Activated naive CD4-positive, alpha-beta T cell treated with anti-CD3 and anti-CD28 coated beads, Interleukin-2, amount 10 ng/mL, durations not matched to agents 7 days and 5 days (primary cell): ENCODE measurements around the gene PGLYRP2.
"Not testable (repeated sequence)": the region's sequence is repeated elsewhere in the genome, so short reads cannot be mapped to it uniquely, and the experiment has no call there.

Source experiments
- CTCF ChIA-PET: fragments of 350-600 bp; sonication (Branson Sonifier 250); formaldehyde crosslinking; loops from one replicate; lab custom pipeline; 2021; ENCODE audit warnings: antibody characterized with exemption; lab: Charles Lee
- DNase-seq: peaks from one replicate; pipeline ENCODE4 v3.0.0-alpha.2; 2020
- H3K27ac Mint-ChIP-seq: one replicate; pipeline ENCODE4 v1.8.0; 2021; ENCODE audit warnings: mild to moderate bottlenecking, moderate library complexity, mixed read lengths
- H3K27me3 Mint-ChIP-seq: one replicate; pipeline ENCODE4 v1.8.0; 2021; ENCODE audit warnings: mild to moderate bottlenecking, mixed read lengths
- H3K36me3 Mint-ChIP-seq: one replicate; pipeline ENCODE4 v1.8.0; 2021; ENCODE audit warnings: mixed read lengths
- H3K4me1 Mint-ChIP-seq: one replicate; pipeline ENCODE4 v1.8.0; 2021; ENCODE audit warnings: mixed read lengths
- H3K4me3 Mint-ChIP-seq: one replicate; pipeline ENCODE4 v1.8.0; 2021; ENCODE audit warnings: mild to moderate bottlenecking, moderate library complexity, mixed read lengths
- H3K9me3 Mint-ChIP-seq: one replicate; pipeline ENCODE4 v1.8.0; 2021; ENCODE audit warnings: mixed read lengths

Gene PGLYRP2

GRCh38 chr19:15506074-15506571 lies 26.8 kb upstream of the PGLYRP2 start:
- peaks cover 81% of the 10 kb centered on the region for H3K27me3 Mint-ChIP-seq
- no peaks in the 10 kb centered on the region for H3K9me3 Mint-ChIP-seq
- peaks cover 16% of the 10 kb centered on the region for H3K4me1 Mint-ChIP-seq
- H3K4me3 Mint-ChIP-seq, result no peak overlapping the region
- CTCF ChIA-PET, result interaction anchor here (1.3 kb wide), 1 partner anchor 87 kb away, joined by 3 read pairs; the partner anchor contains the start of gene AKAP8L
- H3K27ac Mint-ChIP-seq, result no peak overlapping the region
- H3K36me3 Mint-ChIP-seq, result no peaks in the 10 kb centered on the region
- no peak for DNase-seq

- Mint-ChIP-seq H3K36me3 (no peaks in the 10 kb centered on the region), H3K4me3 (no peak overlapping the region)
- CTCF ChIA-PET, result interaction anchor here (0.5 kb wide), 1 partner anchor 29 kb away, joined by 4 read pairs; no protein-coding TSS in a partner anchor
Observed at GRCh38 chr19:15502264-15502663, 23.0 kb upstream of the PGLYRP2 start.

DNA sequence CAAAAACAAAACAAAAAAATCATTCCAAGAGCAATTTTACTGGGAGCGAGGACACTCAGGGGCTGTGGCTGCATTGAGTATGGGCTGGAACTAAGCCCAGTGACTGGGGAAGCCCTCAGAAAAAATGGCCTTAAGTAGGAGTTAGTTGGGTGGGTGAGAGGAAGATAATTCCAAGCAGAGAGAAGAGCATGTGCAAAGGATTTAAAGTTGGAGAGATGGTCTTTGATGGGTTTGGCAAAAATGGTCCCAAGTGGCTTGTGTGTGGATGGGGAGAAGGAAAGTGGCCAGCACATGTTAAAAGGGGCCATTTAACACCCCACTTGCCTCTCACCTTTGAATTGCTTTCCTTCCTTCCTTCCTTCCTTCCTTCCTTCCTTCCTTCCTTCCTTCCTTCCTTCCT lies 22.3 kb upstream of the PGLYRP2 start:
- Mint-ChIP-seq H3K27ac (no peak overlapping the region), H3K4me3 (no peak overlapping the region), H3K36me3 (no peaks in the 10 kb centered on the region), H3K27me3 (peaks cover 61% of the 10 kb centered on the region), H3K9me3 (no peaks in the 10 kb centered on the region), H3K4me1 (peaks cover 10% of the 10 kb centered on the region)
- CTCF ChIA-PET, result no interaction called here
- DNase-seq, result no peak

More at GRCh38 chr19:15502264-15502663, 23.0 kb upstream of the PGLYRP2 start:
- H3K4me1 Mint-ChIP-seq, result peaks cover 10% of the 10 kb centered on the region
- no peak for DNase-seq
- no peak overlapping the region for H3K27ac Mint-ChIP-seq
- peaks cover 68% of the 10 kb centered on the region for H3K27me3 Mint-ChIP-seq
- no peaks in the 10 kb centered on the region for H3K9me3 Mint-ChIP-seq

DNA sequence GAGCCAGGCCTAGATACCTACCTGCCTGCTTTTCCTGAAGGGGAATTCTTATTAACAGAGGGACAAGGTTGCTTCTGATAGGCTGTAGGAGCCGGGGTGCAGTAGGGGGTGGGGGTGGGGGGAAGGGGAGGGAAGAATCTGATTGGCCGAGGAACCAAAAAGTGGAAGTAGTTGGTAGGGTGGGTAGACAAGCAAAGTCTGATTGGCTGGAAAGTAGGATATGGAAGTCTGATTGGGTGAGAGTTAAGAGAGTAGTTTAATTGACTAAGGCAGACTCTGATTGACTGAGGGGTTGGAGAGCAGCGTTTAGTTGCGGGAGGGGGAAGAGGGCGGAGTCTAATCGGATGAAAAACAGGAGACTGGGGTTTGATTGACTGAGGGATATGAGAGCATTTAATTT lies 19.6 kb upstream of the PGLYRP2 start:
- H3K4me1 Mint-ChIP-seq, result peaks cover 10% of the 10 kb centered on the region
- H3K9me3 Mint-ChIP-seq, result no peaks in the 10 kb centered on the region
- DNase-seq, result no peak
- CTCF ChIA-PET, result no interaction called here
- H3K36me3 Mint-ChIP-seq, result no peaks in the 10 kb centered on the region
- H3K27me3 Mint-ChIP-seq, result peaks cover 41% of the 10 kb centered on the region
- H3K27ac Mint-ChIP-seq, result no peak overlapping the region
- no peak overlapping the region for H3K4me3 Mint-ChIP-seq

GRCh38 chr19:15498156-15498858 lies 19.0 kb upstream of the PGLYRP2 start:
- Mint-ChIP-seq H3K4me1 (peaks cover 10% of the 10 kb centered on the region), H3K9me3 (no peaks in the 10 kb centered on the region), H3K27ac (no peak overlapping the region), H3K36me3 (no peaks in the 10 kb centered on the region), H3K27me3 (peaks cover 41% of the 10 kb centered on the region), H3K4me3 (no peak overlapping the region)
- CTCF ChIA-PET, result no interaction called here
- DNase-seq, result no peak

- no peak overlapping the region for H3K27ac Mint-ChIP-seq
- no peak overlapping the region for H3K4me3 Mint-ChIP-seq
- H3K9me3 Mint-ChIP-seq, result no peaks in the 10 kb centered on the region
- CTCF ChIA-PET, result interaction anchor here (0.6 kb wide), 1 partner anchor 33 kb away, joined by 4 read pairs; no protein-coding TSS in a partner anchor
- H3K27me3 Mint-ChIP-seq, result peaks cover 20% of the 10 kb centered on the region
- no peaks in the 10 kb centered on the region for H3K36me3 Mint-ChIP-seq
- peaks cover 9% of the 10 kb centered on the region for H3K4me1 Mint-ChIP-seq
- DNase-seq, result no peak
Observed at GRCh38 chr19:15495151-15495550, 15.8 kb upstream of the PGLYRP2 start.

GRCh38 chr19:15488489-15489226 lies 9.4 kb upstream of the PGLYRP2 start:
- Mint-ChIP-seq H3K27me3 (peaks cover 12% of the 10 kb centered on the region), H3K9me3 (peaks cover 5% of the 10 kb centered on the region), H3K4me3 (no peak overlapping the region), H3K36me3 (no peaks in the 10 kb centered on the region), H3K27ac (no peak overlapping the region), H3K4me1 (no peaks in the 10 kb centered on the region)
- CTCF ChIA-PET, result interaction anchor here (0.7 kb wide), 1 partner anchor 144 kb away, joined by 3 read pairs; no protein-coding TSS in a partner anchor
- DNase-seq, result no peak

- Mint-ChIP-seq H3K4me3 (no peak overlapping the region), H3K9me3 (peaks cover 5% of the 10 kb centered on the region), H3K27me3 (peaks cover 14% of the 10 kb centered on the region), H3K36me3 (no peaks in the 10 kb centered on the region), H3K27ac (no peak overlapping the region), H3K4me1 (peaks cover 4% of the 10 kb centered on the region)
- DNase-seq, result no peak
- CTCF ChIA-PET, result no interaction called here
Observed at GRCh38 chr19:15487038-15487437, 7.7 kb upstream of the PGLYRP2 start.

- H3K4me3 Mint-ChIP-seq, CTCF ChIA-PET, H3K36me3 Mint-ChIP-seq, H3K27ac Mint-ChIP-seq, H3K4me1 Mint-ChIP-seq, H3K9me3 Mint-ChIP-seq, DNase-seq: not testable (repeated sequence)
- peaks cover 14% of the 10 kb centered on the region for H3K27me3 Mint-ChIP-seq
Observed at GRCh38 chr19:15485768-15486167, 6.5 kb upstream of the PGLYRP2 start.

- H3K27ac Mint-ChIP-seq, result not testable (repeated sequence)
- CTCF ChIA-PET, result interaction anchor here (0.8 kb wide), 1 partner anchor 67 kb away, joined by 3 read pairs; no protein-coding TSS in a partner anchor
Observed at GRCh38 chr19:15480996-15481395, 1.7 kb upstream of the PGLYRP2 start.

GRCh38 chr19:15476325-15476724 lies 3.0 kb downstream of the PGLYRP2 start:
- Mint-ChIP-seq H3K9me3 (no peaks in the 10 kb centered on the region), H3K27me3 (peaks cover 9% of the 10 kb centered on the region), H3K4me1 (peaks cover 42% of the 10 kb centered on the region), H3K4me3 (no peak overlapping the region), H3K36me3 (no peaks in the 10 kb centered on the region), H3K27ac (no peak overlapping the region)
- CTCF ChIA-PET, result interaction anchor here (1.5 kb wide), 1 partner anchor 57 kb away, joined by 4 read pairs; the partner anchor contains the start of gene AKAP8L
- no peak for DNase-seq

More at GRCh38 chr19:15480996-15481395, 1.7 kb upstream of the PGLYRP2 start:
- Mint-ChIP-seq H3K4me1 (peaks cover 36% of the 10 kb centered on the region), H3K27me3 (peaks cover 14% of the 10 kb centered on the region)
- H3K9me3 Mint-ChIP-seq, DNase-seq, H3K36me3 Mint-ChIP-seq, H3K4me3 Mint-ChIP-seq: not testable (repeated sequence)

- H3K4me1 Mint-ChIP-seq, result peaks cover 43% of the 10 kb centered on the region
- CTCF ChIA-PET, result interaction anchor here (1.5 kb wide), 1 partner anchor 56 kb away, joined by 4 read pairs; the partner anchor contains the start of gene AKAP8L
Observed at GRCh38 chr19:15475611-15476010, 3.7 kb downstream of the PGLYRP2 start.

GRCh38 chr19:15475169-15475568 lies 4.1 kb downstream of the PGLYRP2 start:
- H3K4me3 Mint-ChIP-seq, result no peak overlapping the region
- H3K4me1 Mint-ChIP-seq, result peaks cover 42% of the 10 kb centered on the region
- no peaks in the 10 kb centered on the region for H3K36me3 Mint-ChIP-seq
- CTCF ChIA-PET, result interaction anchor here (1.5 kb wide), 1 partner anchor 56 kb away, joined by 4 read pairs; the partner anchor contains the start of gene AKAP8L
- peaks cover 15% of the 10 kb centered on the region for H3K27me3 Mint-ChIP-seq
- H3K9me3 Mint-ChIP-seq, result no peaks in the 10 kb centered on the region
- H3K27ac Mint-ChIP-seq, result no peak overlapping the region
- no peak for DNase-seq

More at GRCh38 chr19:15475611-15476010, 3.7 kb downstream of the PGLYRP2 start:
- DNase-seq, result no peak
- Mint-ChIP-seq H3K27me3 (peaks cover 13% of the 10 kb centered on the region), H3K36me3 (no peaks in the 10 kb centered on the region), H3K4me3 (no peak overlapping the region), H3K9me3 (no peaks in the 10 kb centered on the region), H3K27ac (no peak overlapping the region)

GRCh38 chr19:15473821-15474220 lies 5.5 kb downstream of the PGLYRP2 start:
- not testable (repeated sequence) for DNase-seq, H3K36me3 Mint-ChIP-seq, H3K4me3 Mint-ChIP-seq, H3K9me3 Mint-ChIP-seq, H3K27ac Mint-ChIP-seq
- H3K27me3 Mint-ChIP-seq, result peaks cover 27% of the 10 kb centered on the region
- CTCF ChIA-PET, result interaction anchor here (0.5 kb wide), 1 partner anchor 31 kb away, joined by 3 read pairs; no protein-coding TSS in a partner anchor
- H3K4me1 Mint-ChIP-seq, result peaks cover 45% of the 10 kb centered on the region
